Right renal cortex interstitium (tissue), 3 donors: ENCODE measurements around the gene STAB1. TPM values are rescaled to one million over a fixed set of nuclear protein-coding genes. Genes with fewer than 3 reads are reported as not detected.

ENCODE experiments used
- DNase-seq, 3 donors: peaks; one replicate each; pipeline ENCODE4 v3.0.0-alpha.2; 2013; ENCODE audit warnings: low read depth in 3 of 3, low spot score in 2 of 3
- polyA plus RNA-seq, 3 donors: library from polyadenylated mRNA; unstranded; fragments of 120-200 nt; gene quantifications; one replicate each; pipeline ENCODE4 v1.2.1, GENCODE V29; 2013; ENCODE audit not compliant: insufficient read length in 3 of 3

STAB1 gene
- polyA plus RNA-seq, 3 donors: 30.5 to 34.8 (median 34.8) TPM

- no peak for DNase-seq
Measured at GRCh38 chr3:52502808-52503350, 7.7 kb downstream of the STAB1 start.

DNA sequence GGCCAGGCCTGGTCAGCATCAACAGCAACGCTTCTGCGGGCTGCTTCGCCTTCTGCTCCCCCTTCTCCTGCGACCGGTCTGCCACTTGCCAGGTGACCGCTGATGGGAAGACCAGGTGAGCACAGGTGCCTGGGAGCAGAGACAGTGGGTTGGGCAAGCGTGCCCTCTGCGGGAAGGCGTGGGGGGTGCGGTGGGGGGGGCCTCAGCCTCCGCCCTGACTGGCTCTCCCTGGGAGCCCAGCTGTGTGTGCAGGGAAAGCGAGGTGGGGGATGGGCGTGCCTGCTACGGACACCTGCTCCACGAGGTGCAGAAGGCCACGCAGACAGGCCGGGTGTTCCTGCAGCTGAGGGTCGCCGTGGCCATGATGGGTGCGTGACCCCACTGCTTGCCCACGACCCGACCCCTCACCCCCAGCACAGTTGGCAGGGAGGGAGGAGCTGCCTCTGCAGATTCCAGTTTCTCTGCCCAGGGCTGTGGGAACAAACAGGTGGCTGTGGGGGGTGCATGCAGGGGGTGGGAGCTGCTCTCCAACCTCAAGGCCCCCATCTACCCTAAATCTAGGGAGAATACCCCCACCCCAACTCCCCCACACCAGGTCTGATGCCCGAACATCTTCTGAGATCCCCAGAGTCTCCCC lies 8.8 kb downstream of the STAB1 start:
- DNase-seq: no peak

- no peak for DNase-seq
Measured at GRCh38 chr3:52504977-52505376, 9.8 kb downstream of the STAB1 start.

DNA sequence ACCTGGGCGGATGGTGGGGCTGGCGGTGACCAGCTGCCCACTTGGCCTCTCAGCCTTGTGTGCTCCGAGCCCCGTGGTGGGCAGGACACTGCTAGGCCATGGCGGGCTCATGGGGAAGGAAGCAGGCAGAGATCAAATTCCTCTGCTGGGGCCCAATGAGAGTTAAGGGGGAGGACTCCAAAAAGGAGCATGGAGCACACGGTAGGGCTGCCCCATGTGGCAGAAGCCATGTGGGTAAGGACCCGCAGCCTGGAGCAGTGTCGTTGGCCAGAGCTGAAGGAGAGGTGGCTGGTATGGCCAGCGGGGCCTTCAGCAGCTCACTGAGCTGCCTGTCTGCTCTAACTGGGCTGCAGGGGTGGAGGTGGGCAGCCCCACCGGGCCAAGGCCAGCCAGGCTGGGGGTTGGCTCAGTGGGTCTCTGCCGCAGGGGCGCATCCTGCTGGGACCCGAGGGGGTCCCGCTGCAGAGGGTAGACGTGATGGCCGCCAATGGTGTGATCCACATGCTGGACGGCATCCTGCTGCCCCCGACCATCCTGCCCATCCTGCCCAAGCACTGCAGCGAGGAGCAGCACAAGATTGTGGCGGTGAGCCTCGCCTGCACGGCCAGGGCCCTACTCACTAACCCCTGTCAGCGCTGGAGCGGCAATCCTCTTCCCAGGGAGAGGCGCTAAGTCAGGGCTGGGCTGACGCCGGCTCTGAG lies 11.3 kb downstream of the STAB1 start:
- DNase-seq: no peak

- no peak for DNase-seq
Measured at GRCh38 chr3:52507359-52507758, 12.2 kb downstream of the STAB1 start.

- no peak for DNase-seq
Measured at GRCh38 chr3:52509753-52510328, 14.7 kb downstream of the STAB1 start.

DNA sequence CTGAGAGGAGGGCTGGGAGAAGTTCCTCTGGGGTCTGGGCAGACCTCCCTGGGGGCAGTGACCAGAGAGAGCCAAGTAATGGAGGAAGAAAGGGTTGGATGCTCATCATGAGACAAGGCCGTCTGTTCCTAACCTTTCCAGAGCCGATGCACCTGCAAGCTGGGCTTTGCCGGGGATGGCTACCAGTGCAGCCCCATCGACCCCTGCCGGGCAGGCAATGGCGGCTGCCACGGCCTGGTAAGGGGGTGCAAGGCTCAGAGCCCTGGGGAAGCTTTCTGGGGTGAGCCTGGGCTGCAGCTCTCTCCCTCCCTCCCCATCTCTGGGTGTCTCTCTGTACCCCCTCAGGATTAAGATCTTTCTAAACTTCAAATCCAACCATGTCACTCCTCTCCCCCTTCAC lies 16.4 kb downstream of the STAB1 start:
- no peak for DNase-seq

GRCh38 chr3:52512105-52512504 lies 17.0 kb downstream of the STAB1 start:
- DNase-seq: no peak

GRCh38 chr3:52512727-52513126 lies 17.6 kb downstream of the STAB1 start:
- no peak for DNase-seq

- no peak for DNase-seq
Measured at GRCh38 chr3:52513281-52513680, 18.1 kb downstream of the STAB1 start.

- no peak for DNase-seq
Measured at GRCh38 chr3:52514576-52514975, 19.4 kb downstream of the STAB1 start.

DNA sequence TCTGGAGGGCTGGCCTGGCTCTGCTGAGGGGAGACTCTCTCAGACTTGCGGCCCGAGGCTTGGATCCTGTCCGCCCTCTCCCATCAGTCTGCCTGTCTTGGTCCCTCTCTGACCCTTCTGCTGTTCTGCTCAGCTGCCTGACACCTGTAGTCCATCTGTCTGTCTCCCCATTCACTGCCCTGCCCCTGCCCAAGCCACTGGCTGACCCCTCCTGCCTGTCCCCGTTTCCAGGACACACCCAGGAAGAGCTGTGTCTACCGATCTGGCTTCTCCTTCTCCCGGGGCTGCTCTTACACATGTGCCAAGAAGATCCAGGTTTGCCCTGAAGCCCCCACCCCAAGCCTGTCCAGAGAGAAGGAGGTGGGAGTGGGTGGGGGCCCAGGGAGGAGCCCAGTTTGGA lies 20.1 kb downstream of the STAB1 start:
- no peak for DNase-seq

DNA sequence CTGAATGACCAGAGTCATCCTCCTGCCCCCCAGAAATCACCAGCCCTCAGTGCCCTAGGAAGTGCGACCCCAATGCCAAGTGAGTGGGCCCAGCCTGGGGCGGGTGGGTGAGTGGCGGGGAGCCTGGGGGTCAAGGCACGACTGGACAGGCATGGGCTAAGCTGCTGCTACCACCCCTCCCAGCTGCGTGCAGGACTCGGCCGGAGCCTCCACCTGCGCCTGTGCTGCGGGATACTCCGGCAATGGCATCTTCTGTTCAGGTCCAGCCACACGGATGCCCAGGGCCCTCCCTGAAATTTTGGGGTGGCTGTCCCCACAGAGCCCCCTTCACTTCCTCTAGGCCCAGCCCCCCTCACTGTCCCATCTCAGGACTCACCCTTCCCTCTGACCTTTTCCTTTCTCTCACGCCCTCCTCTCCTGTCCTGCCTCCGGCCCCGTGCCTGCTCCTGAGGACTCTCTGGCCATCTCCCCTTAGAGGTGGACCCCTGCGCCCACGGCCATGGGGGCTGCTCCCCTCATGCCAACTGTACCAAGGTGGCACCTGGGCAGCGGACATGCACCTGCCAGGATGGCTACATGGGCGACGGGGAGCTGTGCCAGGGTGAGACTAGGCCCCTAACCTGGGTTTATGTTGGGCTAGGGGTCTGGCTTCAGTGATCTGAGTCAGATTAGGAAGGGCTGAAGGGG lies 21.5 kb downstream of the STAB1 start:
- DNase-seq: no peak

- DNase-seq: no peak
Measured at GRCh38 chr3:52517796-52518722, 22.9 kb downstream of the STAB1 start.

GRCh38 chr3:52518723-52519444 lies 23.7 kb downstream of the STAB1 start:
- DNase-seq: no peak

- DNase-seq: no peak
Measured at GRCh38 chr3:52519445-52520140, 24.5 kb downstream of the STAB1 start.

GRCh38 chr3:52520141-52520667 lies 25.1 kb downstream of the STAB1 start:
- no peak for DNase-seq

- DNase-seq: no peak
Measured at GRCh38 chr3:52520716-52521487, 25.8 kb downstream of the STAB1 start.
